Measurements from ENCODE around the gene PTCHD1. TPM values are rescaled to one million over a fixed set of nuclear protein-coding genes. Genes with fewer than 3 reads are reported as not detected.

Gene PTCHD1
- total and polyA plus RNA-seq, 9 of the 15 experiments (the other 6 are each of a cell fraction or from before 2014, with no cell fraction given), result not detected

GRCh38 chrX:23286731-23287130 lies 47.9 kb upstream of the PTCHD1 start:
- DNase-seq (ENCODE audit: extremely low read depth in 1 of 4, low spot score in 3 of 4) (no peak), ATAC-seq (no peak), FAIRE-seq (no peak)
- no peaks in the 10 kb centered on the region for H3K4me1 ChIP-seq (replicated peaks in 1 of 2; ENCODE audit: control insufficient read depth in 2 of 2, insufficient read depth in 2 of 2, low read length in 2 of 2)
- H3K4me3 ChIP-seq, result no peak overlapping the region
- ChIA-PET POLR2A (no interaction called here), CTCF (ENCODE audit: low intra/inter-chr PET ratio) (no interaction called here)
- WGBS (ENCODE audit: insufficient coverage, low coverage, missing lambda C conversion rate), result 2% methylated on average over 5 of the region's 5 CpGs
- H2AFZ ChIP-seq (ENCODE audit: low read depth, low read length), result no peak overlapping the region
- H3K4me2 ChIP-seq (ENCODE audit: insufficient read depth, low read length), result no peak overlapping the region
- no peaks in the 10 kb centered on the region for H4K20me1 ChIP-seq (replicated peaks; ENCODE audit: control insufficient read depth, insufficient read depth, low read length)
- BruUV-seq (replicated peaks), result no TSS peak
- TF ChIP-seq TAF15 (IDR thresholded peaks at IDR 0.05; ENCODE audit: low read depth, low read length) (no peak), ZNF699 (CRISPR knock-in tag; IDR thresholded peaks at IDR 0.05; ENCODE audit: insufficient replicate concordance) (no peak), ETV1 (tag; conservative IDR thresholded peaks at IDR 0.05; ENCODE audit: low read depth) (no peak), NR2C2 (CRISPR knock-in tag; IDR thresholded peaks at IDR 0.05) (no peak), NR2C2 (tag; IDR thresholded peaks at IDR 0.05) (no peak), ZNF217 (CRISPR knock-in tag; IDR thresholded peaks at IDR 0.05) (no peak), SMAD1 (IDR thresholded peaks at IDR 0.05; ENCODE audit: low read depth, low read length, partially characterized antibody) (no peak), TGIF2 (CRISPR knock-in tag; IDR thresholded peaks at IDR 0.05) (no peak)
- H3K27me3 ChIP-seq (ENCODE audit: control insufficient read depth in 2 of 2, insufficient read depth in 2 of 2, low read length in 2 of 2), result no peaks in the 10 kb centered on the region
- no peak overlapping the region for H3K9ac ChIP-seq (ENCODE audit: insufficient read depth in 1 of 2, low read depth in 2 of 2, low read length in 2 of 2)
- no peaks in the 10 kb centered on the region for H3K9me3 ChIP-seq (replicated peaks; ENCODE audit: control insufficient read depth, insufficient read depth, low read depth, low read length)
- no peaks in the 10 kb centered on the region for H3K36me3 ChIP-seq (ENCODE audit: control insufficient read depth, insufficient read depth, low read length)
- H3K27ac ChIP-seq (ENCODE audit: extremely low read depth, low read depth, low read length), result no peak overlapping the region
- in situ Hi-C loops (cut with MboI) (no loop called here), intact Hi-C loops (cut with micrococcal nuclease) (no loop called here)
- no peaks in the 10 kb centered on the region for H3K79me2 ChIP-seq (ENCODE audit: control insufficient read depth, insufficient read depth, low read length)
- no peaks in the 10 kb centered on the region for H3K9me1 ChIP-seq (ENCODE audit: control insufficient read depth, insufficient read depth, low read length)

Data from K562 (cell line).